HG02840 (cell line): Measurements from ENCODE around the gene CBARP.
"Not testable (repeated sequence)": the region's sequence is repeated elsewhere in the genome, so short reads cannot be mapped to it uniquely, and the experiment has no call there.

ENCODE experiments used
- ATAC-seq: cut with Tn5 transposase; IDR thresholded peaks from one replicate; pipeline ENCODE4 v1.9.1; 2021; ENCODE audit warnings: mild to moderate bottlenecking, moderate library complexity, moderate number of reproducible peaks; ENCODE audit not compliant: unreplicated experiment, low FRiP score

The CBARP gene

GRCh38 chr19:1254530-1255185, 16.9 kb upstream of the CBARP start:
- ATAC-seq: no peak

GRCh38 chr19:1254081-1254527, 16.3 kb upstream of the CBARP start:
- no peak for ATAC-seq

GRCh38 chr19:1253514-1254080, 15.8 kb upstream of the CBARP start:
- ATAC-seq: no peak

- no peak for ATAC-seq
Observed at GRCh38 chr19:1252821-1253513, 15.2 kb upstream of the CBARP start.

- no peak for ATAC-seq
Observed at GRCh38 chr19:1252221-1252820, 14.5 kb upstream of the CBARP start.

GRCh38 chr19:1251330-1252220, 13.8 kb upstream of the CBARP start:
- ATAC-seq: no peak

GRCh38 chr19:1250437-1251260, 12.8 kb upstream of the CBARP start:
- no peak for ATAC-seq

- no peak for ATAC-seq
Observed at GRCh38 chr19:1249990-1250436, 12.2 kb upstream of the CBARP start.

GRCh38 chr19:1249298-1249989, 11.6 kb upstream of the CBARP start:
- peak; percentile 42 for ATAC-seq

- peak; percentile 36 for ATAC-seq
Observed at GRCh38 chr19:1248786-1249297, 11.0 kb upstream of the CBARP start.

- ATAC-seq: peak; percentile 12
Observed at GRCh38 chr19:1248139-1248785, 10.5 kb upstream of the CBARP start, which contains the start of gene MIDN. TSS of gene MIDN (plus strand) at chr19:1248583. CDS start at chr19:1250297, 1,714 bp downstream.

GRCh38 chr19:1247748-1248138, 9.9 kb upstream of the CBARP start:
- no peak for ATAC-seq

GRCh38 chr19:1246265-1247087, 8.7 kb upstream of the CBARP start:
- ATAC-seq: not testable (repeated sequence)

GRCh38 chr19:1245494-1246264, 7.9 kb upstream of the CBARP start:
- no peak for ATAC-seq

- no peak for ATAC-seq
Observed at GRCh38 chr19:1244693-1245451, 7.1 kb upstream of the CBARP start.
